ENCODE data around the gene PTPRT. TPM values are rescaled to one million over a fixed set of nuclear protein-coding genes. Genes with fewer than 3 reads are reported as not detected.

PTPRT gene
- total RNA-seq, 1 donor, result not detected

DNA sequence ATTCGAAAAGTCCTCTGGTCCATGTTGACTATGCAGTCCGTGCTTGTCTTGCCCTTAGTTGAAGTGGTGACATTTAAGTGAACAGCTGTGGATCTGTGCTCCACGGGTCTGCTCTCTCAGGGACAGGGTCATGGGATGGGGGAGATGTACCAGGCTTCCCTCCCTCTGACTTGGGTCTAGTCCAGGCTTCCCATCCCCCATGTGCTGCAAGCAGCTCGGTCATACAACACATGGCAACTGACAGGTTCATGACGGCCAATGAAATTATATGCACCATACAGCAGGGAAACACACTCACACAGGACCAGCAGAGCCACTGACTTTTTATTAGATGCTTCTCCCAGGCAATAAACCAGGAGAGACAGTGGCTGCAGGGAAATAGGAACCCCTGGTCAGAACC lies 201.4 kb downstream of the PTPRT start:
- TF ChIP-seq, protein P1, sequence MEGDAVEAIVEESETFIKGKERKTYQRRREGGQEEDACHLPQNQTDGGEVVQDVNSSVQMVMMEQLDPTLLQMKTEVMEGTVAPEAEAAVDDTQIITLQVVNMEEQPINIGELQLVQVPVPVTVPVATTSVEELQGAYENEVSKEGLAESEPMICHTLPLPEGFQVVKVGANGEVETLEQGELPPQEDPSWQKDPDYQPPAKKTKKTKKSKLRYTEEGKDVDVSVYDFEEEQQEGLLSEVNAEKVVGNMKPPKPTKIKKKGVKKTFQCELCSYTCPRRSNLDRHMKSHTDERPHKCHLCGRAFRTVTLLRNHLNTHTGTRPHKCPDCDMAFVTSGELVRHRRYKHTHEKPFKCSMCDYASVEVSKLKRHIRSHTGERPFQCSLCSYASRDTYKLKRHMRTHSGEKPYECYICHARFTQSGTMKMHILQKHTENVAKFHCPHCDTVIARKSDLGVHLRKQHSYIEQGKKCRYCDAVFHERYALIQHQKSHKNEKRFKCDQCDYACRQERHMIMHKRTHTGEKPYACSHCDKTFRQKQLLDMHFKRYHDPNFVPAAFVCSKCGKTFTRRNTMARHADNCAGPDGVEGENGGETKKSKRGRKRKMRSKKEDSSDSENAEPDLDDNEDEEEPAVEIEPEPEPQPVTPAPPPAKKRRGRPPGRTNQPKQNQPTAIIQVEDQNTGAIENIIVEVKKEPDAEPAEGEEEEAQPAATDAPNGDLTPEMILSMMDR (IDR thresholded peaks at IDR 0.05; ENCODE audit: insufficient read depth, low read depth, low read length), result no peak
- no peak for DNase-seq (ENCODE audit: low read depth)
- no peak overlapping the region for H3K4me3 ChIP-seq (ENCODE audit: low read depth, low read length)

DNA sequence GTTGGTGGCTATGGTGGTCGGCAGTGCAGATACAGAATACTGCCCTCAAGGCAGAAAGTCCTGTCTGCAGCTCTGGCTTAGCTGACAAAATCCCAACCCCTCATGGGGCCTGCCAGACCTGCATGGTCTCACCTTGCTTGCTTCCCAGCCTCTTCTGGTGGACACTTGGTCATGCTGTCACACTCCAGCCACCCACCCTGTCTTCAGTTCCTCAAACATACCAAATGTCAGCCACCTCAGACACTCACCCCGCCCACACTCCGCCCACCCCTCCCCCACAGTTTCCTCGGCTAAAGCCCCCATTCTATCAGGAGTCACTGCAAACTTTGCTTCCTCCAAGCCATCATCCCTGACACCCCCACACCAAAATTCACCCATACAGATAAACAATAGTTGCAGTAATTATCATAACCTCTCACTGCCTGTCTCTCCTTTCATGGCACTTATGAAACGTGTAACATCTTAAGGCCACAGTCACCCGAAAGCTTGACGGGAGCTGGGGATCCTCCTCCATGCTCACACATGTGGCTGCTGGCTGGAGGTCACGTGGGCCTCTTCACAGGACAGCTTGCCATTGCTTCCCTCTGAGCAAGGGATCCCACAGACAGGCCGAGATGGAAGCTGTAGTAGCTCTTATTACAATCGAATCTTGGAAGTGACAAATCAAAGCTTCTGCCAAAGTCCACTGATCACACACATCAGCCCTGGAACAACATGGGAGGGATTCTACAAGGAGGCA lies 202.2 kb downstream of the PTPRT start:
- no peak overlapping the region for H3K4me3 ChIP-seq (ENCODE audit: low read depth, low read length)
- TF ChIP-seq, protein P1 (IDR thresholded peaks at IDR 0.05; ENCODE audit: insufficient read depth, low read depth, low read length), result no peak
- DNase-seq (ENCODE audit: low read depth), result no peak

DNA sequence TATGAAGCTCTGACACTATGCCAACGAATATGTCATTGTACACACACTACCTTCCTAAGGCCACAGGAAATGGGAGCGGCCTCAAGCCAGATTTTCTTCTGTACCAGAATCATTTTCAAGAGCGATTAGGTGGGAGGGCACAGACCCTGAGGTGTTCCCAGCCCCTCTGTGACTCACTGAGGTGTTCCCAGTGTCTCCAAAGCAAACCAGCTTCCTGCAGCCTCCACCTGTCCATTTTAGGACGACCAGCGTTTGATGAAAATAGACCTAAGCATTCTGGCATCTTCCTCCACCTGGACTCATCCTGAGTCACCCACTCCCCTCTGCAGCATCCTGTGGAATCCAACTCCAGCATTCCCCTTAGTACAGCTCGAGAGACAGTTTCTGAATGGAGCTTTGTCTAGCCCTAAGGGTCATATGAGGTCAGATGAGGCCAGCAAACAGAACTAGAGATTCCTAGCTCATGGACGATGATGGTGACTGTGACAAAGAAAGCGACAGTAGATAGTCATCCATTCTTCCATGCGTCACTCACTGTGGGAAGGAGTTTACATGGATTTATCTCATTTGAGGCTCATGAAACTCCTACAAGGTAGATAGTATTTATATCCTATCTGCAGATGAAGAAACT lies 203.4 kb downstream of the PTPRT start:
- DNase-seq (ENCODE audit: low read depth), result no peak
- no peak overlapping the region for H3K4me3 ChIP-seq (ENCODE audit: low read depth, low read length)
- TF ChIP-seq, protein P1 (IDR thresholded peaks at IDR 0.05; ENCODE audit: insufficient read depth, low read depth, low read length), result no peak

- no peak overlapping the region for H3K4me3 ChIP-seq (ENCODE audit: low read depth, low read length)
- no peak for DNase-seq (ENCODE audit: low read depth)
- TF ChIP-seq, protein P1 (IDR thresholded peaks at IDR 0.05; ENCODE audit: insufficient read depth, low read depth, low read length), result no peak
These were observed 204.1 kb downstream of the PTPRT start for GRCh38 chr20:42985628-42986027.

- DNase-seq (ENCODE audit: low read depth), result no peak
- H3K4me3 ChIP-seq (ENCODE audit: low read depth, low read length), result no peak overlapping the region
- TF ChIP-seq, protein P1 (IDR thresholded peaks at IDR 0.05; ENCODE audit: insufficient read depth, low read depth, low read length), result no peak
These were observed 207.5 kb downstream of the PTPRT start for GRCh38 chr20:42982218-42982617.

GRCh38 chr20:42981253-42981652 lies 208.5 kb downstream of the PTPRT start:
- no peak for DNase-seq (ENCODE audit: low read depth)
- no peak overlapping the region for H3K4me3 ChIP-seq (ENCODE audit: low read depth, low read length)
- TF ChIP-seq, protein P1 (IDR thresholded peaks at IDR 0.05; ENCODE audit: insufficient read depth, low read depth, low read length), result no peak
